ENCODE measurements around the gene PACC1.
"Not testable (repeated sequence)": the region's sequence is repeated elsewhere in the genome, so short reads cannot be mapped to it uniquely, and the experiment has no call there.

PACC1 gene

GRCh38 chr1:212326541-212326940 lies 88.1 kb downstream of the PACC1 start:
- no peak for DNase-seq

GRCh38 chr1:212323066-212323465 lies 91.6 kb downstream of the PACC1 start:
- DNase-seq = no peak

GRCh38 chr1:212321031-212321430 lies 93.7 kb downstream of the PACC1 start:
- DNase-seq = not testable (repeated sequence)

GRCh38 chr1:212317916-212318315 lies 96.8 kb downstream of the PACC1 start:
- no peak for DNase-seq

- DNase-seq = peak; percentile 33
Observed at GRCh38 chr1:212315907-212316306, 98.8 kb downstream of the PACC1 start.

GRCh38 chr1:212315184-212315583 lies 99.5 kb downstream of the PACC1 start:
- DNase-seq = no peak
